ENCODE results near the gene ADRM1. TPM values are rescaled to one million over a fixed set of nuclear protein-coding genes. Genes with fewer than 3 reads are reported as not detected.

The ADRM1 gene
- total RNA-seq, 2 experiments from 2014 or later, result 87.0 to 128 TPM

DNA sequence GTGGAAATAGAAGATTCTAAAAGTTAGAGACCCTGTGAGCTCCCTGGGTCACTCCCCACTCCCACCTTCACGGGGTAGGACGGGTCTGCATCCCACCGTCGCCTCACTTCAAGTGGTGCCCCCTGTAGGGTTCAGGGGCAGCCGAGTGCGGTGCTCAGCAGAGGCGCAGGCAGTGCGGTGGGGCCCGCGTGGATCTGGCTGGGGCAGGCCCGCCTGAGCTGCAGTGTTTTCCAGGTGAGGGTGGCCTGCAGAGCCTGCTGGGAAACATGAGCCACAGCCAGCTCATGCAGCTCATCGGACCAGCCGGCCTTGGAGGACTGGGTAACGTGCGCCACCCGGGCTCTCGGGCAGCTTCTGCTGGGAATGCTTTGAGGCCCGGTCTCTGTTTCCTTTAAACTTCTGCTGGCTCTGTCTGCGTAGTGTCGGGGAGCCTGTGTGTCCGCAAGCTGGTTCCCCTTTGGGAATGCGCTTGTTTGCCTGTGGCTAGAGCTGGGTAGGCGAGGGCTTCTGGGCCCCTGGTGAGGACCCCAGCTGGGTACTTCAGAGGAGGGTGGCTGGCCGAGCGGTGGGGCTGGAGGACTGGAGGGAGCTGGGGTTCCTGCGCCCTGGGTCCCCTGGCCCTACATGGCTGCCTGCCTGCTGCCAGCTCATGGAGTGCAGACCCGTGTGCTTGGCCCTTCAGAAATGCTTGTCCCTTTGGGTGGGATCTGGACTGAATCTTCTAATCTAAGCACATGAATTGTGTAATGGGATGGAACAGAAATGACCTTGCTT is 3.8 kb downstream of the ADRM1 start:
- Histone ChIP-seq H3K27ac (ENCODE audit: low read depth, low read length, poor library complexity, severe bottlenecking) (no peak overlapping the region), H3K4me1 (ENCODE audit: insufficient read depth, low read length, poor library complexity, severe bottlenecking) (peaks cover 15% of the 10 kb centered on the region), H3K4me3 (ENCODE audit: low read depth, low read length, poor library complexity, severe bottlenecking) (no peak overlapping the region), H3K9me2 (ENCODE audit: insufficient read depth, low read length) (no peaks in the 10 kb centered on the region), H3K36me3 (ENCODE audit: insufficient read depth, low read length) (peaks cover 77% of the 10 kb centered on the region), H3K79me2 (ENCODE audit: insufficient read depth, low read depth, low read length) (peaks cover 32% of the 10 kb centered on the region), H4K20me1 (ENCODE audit: insufficient read depth, low read length) (peaks cover 16% of the 10 kb centered on the region; the same call in 1 of the 2 replicates), H3K9me3 (ENCODE audit: low read length) (no peaks in the 10 kb centered on the region), H3K4me2 (ENCODE audit: low read length) (no peak overlapping the region), H2AFZ (ENCODE audit: low read length) (no peak overlapping the region)
- CTCF ChIA-PET (ENCODE audit: unreplicated experiment), result no interaction called here
- TF ChIP-seq, protein P1, sequence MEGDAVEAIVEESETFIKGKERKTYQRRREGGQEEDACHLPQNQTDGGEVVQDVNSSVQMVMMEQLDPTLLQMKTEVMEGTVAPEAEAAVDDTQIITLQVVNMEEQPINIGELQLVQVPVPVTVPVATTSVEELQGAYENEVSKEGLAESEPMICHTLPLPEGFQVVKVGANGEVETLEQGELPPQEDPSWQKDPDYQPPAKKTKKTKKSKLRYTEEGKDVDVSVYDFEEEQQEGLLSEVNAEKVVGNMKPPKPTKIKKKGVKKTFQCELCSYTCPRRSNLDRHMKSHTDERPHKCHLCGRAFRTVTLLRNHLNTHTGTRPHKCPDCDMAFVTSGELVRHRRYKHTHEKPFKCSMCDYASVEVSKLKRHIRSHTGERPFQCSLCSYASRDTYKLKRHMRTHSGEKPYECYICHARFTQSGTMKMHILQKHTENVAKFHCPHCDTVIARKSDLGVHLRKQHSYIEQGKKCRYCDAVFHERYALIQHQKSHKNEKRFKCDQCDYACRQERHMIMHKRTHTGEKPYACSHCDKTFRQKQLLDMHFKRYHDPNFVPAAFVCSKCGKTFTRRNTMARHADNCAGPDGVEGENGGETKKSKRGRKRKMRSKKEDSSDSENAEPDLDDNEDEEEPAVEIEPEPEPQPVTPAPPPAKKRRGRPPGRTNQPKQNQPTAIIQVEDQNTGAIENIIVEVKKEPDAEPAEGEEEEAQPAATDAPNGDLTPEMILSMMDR (conservative IDR thresholded peaks at IDR 0.05; ENCODE audit: low read length), result no peak
- TF ChIP-seq EZH2phosphoT487 (IDR thresholded peaks at IDR 0.05; ENCODE audit: borderline replicate concordance, low read depth, low read length), result no peak
- POLR2A ChIA-PET, result interaction anchor here (0.6 kb wide), 1 partner anchor 33 kb away, joined by 4 read pairs; no protein-coding TSS in a partner anchor
- intact Hi-C loops (cut with micrococcal nuclease; ENCODE audit: unreplicated experiment), result no loop called here
- no TSS peak for BruUV-seq (replicated peaks)
- no peak for DNase-seq (ENCODE audit: low spot score)

DNA sequence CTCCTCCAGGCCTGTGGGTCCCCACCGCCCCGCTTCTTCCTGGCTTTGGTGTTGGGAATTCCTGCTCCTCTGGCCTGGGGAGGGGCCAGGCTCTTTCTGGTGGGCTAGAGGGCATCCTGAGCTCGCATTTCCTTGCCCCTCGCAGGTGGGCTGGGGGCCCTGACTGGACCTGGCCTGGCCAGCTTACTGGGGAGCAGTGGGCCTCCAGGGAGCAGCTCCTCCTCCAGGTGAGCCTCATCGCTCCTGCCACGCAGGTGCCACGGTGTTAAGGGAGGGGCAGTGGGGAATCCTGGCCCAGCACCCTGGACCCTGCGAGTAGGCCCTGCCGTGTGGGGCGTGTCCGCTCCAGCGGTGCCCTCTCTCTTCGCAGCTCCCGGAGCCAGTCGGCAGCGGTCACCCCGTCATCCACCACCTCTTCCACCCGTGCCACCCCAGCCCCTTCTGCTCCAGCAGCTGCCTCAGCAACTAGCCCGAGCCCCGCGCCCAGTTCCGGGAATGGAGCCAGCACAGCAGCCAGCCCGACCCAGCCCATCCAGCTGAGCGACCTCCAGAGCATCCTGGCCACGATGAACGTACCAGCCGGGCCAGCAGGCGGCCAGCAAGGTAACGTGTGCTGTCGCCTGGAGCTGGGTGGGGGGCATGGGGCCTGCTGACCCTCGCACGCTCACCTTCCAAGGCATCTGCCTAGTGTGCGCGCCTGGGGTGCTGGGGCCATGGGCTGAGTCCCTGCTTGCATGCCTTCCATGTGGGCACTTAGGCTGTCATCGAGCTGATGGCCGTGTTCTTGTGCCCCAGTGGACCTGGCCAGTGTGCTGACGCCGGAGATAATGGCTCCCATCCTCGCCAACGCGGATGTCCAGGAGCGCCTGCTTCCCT is 4.7 kb downstream of the ADRM1 start:
- H3K4me2 ChIP-seq (ENCODE audit: low read length), result no peak overlapping the region
- peaks cover 83% of the 10 kb centered on the region for H3K36me3 ChIP-seq (ENCODE audit: insufficient read depth, low read length)
- H3K4me1 ChIP-seq (ENCODE audit: insufficient read depth, low read length, poor library complexity, severe bottlenecking), result peaks cover 15% of the 10 kb centered on the region
- no peak overlapping the region for H2AFZ ChIP-seq (ENCODE audit: low read length)
- BruUV-seq (replicated peaks), result no TSS peak
- DNase-seq (ENCODE audit: low spot score), result no peak
- peaks cover 32% of the 10 kb centered on the region for H3K79me2 ChIP-seq (ENCODE audit: insufficient read depth, low read depth, low read length)
- ChIA-PET CTCF (ENCODE audit: unreplicated experiment) (no interaction called here), POLR2A (no interaction called here)
- H3K27ac ChIP-seq (ENCODE audit: low read depth, low read length, poor library complexity, severe bottlenecking), result no peak overlapping the region
- no peaks in the 10 kb centered on the region for H3K9me3 ChIP-seq (ENCODE audit: low read length)
- no peak for TF ChIP-seq EZH2phosphoT487 (IDR thresholded peaks at IDR 0.05; ENCODE audit: borderline replicate concordance, low read depth, low read length)
- TF ChIP-seq, protein P1 (conservative IDR thresholded peaks at IDR 0.05; ENCODE audit: low read length), result no peak
- intact Hi-C loops (cut with micrococcal nuclease; ENCODE audit: unreplicated experiment), result no loop called here
- H4K20me1 ChIP-seq (ENCODE audit: insufficient read depth, low read length), result peaks cover 16% of the 10 kb centered on the region; the same call in 1 of the 2 replicates
- no peak overlapping the region for H3K4me3 ChIP-seq (ENCODE audit: low read depth, low read length, poor library complexity, severe bottlenecking)
- no peaks in the 10 kb centered on the region for H3K9me2 ChIP-seq (ENCODE audit: insufficient read depth, low read length)

Measured in OCI-LY7 (cell line).